ENCODE results near the gene SLC38A8. TPM values are rescaled to one million over a fixed set of nuclear protein-coding genes. Genes with fewer than 3 reads are reported as not detected.
A peak's percentile ranks its signal among the peaks of the same experiment; 100 is the strongest.

The SLC38A8 gene
- total RNA-seq, 2 donors from 2014 or later: not detected

DNA sequence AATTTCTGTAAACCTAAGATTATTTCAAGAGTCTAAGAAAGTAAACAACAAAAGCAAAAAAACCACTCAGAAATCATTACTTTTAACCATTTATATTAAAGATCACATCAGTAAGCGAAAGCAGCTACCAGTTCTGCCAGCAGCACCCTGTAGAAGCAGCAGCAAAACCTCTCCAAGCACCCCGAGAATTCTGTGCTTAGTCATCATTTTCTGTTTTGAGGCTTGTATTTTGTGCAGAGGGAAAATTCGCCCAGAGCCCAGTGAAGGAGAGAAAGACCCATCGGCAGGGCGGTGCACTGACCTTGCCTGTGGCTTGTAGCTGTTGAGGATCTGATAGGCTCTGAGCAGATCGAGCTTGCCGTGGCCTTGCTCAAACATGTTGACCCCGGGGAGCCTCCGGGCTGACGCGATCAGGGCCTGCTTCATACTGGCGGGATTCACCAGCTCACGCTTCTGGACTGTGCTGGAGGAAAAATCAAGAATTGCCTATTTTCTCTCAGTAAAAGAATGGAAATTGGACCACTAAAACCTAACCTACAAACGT is 38.9 kb upstream of the SLC38A8 start:
- H3K4me1 ChIP-seq (ENCODE audit: control insufficient read depth, insufficient read depth, low read length): no peaks in the 10 kb centered on the region
- DNase-seq: no peak
- H3K36me3 ChIP-seq (ENCODE audit: control insufficient read depth, insufficient read depth, low read length): peaks cover 69% of the 10 kb centered on the region
- no peaks in the 10 kb centered on the region for H3K27me3 Mint-ChIP-seq (ENCODE audit: insufficient read depth)
- WGBS, 2 experiments (ENCODE audit: insufficient coverage in 1 of 2, insufficient read length in 1 of 2): 93 to 96% methylated on average over 14 of the region's 14 CpGs
- no peak overlapping the region for H3K4me3 ChIP-seq (ENCODE audit: low read length)
- H3K9ac ChIP-seq (ENCODE audit: extremely low read depth, low read length, poor library complexity, severe bottlenecking): no peak overlapping the region
- no peak overlapping the region for H3K4me3 Mint-ChIP-seq
- no peaks in the 10 kb centered on the region for H3K27me3 ChIP-seq (ENCODE audit: control insufficient read depth, insufficient read depth, low read length, poor library complexity, severe bottlenecking)
- H3K4me1 Mint-ChIP-seq: no peaks in the 10 kb centered on the region
- H3K9me3 Mint-ChIP-seq: no peaks in the 10 kb centered on the region
- TF ChIP-seq, protein P1, sequence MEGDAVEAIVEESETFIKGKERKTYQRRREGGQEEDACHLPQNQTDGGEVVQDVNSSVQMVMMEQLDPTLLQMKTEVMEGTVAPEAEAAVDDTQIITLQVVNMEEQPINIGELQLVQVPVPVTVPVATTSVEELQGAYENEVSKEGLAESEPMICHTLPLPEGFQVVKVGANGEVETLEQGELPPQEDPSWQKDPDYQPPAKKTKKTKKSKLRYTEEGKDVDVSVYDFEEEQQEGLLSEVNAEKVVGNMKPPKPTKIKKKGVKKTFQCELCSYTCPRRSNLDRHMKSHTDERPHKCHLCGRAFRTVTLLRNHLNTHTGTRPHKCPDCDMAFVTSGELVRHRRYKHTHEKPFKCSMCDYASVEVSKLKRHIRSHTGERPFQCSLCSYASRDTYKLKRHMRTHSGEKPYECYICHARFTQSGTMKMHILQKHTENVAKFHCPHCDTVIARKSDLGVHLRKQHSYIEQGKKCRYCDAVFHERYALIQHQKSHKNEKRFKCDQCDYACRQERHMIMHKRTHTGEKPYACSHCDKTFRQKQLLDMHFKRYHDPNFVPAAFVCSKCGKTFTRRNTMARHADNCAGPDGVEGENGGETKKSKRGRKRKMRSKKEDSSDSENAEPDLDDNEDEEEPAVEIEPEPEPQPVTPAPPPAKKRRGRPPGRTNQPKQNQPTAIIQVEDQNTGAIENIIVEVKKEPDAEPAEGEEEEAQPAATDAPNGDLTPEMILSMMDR (conservative IDR thresholded peaks at IDR 0.05): no peak
- H3K9me3 ChIP-seq (ENCODE audit: control insufficient read depth, low read length): no peaks in the 10 kb centered on the region
- H3K27ac Mint-ChIP-seq: peak overlapping the region; percentile 58
- H3K36me3 Mint-ChIP-seq (ENCODE audit: low read depth): peaks cover 74% of the 10 kb centered on the region
- H3K27ac ChIP-seq (ENCODE audit: low read depth, low read length): no peak overlapping the region

DNA sequence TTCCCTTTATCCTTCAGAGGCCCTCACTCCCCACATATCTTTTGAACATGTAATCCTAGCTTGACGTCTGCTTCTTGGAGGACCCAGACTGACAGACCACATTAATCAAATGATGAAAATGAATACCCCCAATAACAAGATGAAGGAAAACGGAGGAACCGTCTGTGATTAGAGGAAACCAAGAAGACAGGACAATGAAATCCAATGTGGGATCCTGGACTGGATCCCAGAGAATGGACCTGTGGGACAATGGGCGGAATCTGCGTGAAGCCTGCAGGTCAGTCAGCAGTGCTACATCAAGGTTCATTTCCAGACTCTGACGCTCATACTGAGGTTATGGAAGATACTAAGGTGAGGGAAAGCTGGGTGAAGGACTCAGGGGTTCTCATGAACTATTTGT is 38.2 kb upstream of the SLC38A8 start:
- Mint-ChIP-seq H3K4me1 (no peaks in the 10 kb centered on the region), H3K9me3 (no peaks in the 10 kb centered on the region), H3K36me3 (ENCODE audit: low read depth) (peaks cover 70% of the 10 kb centered on the region), H3K4me3 (no peak overlapping the region), H3K27me3 (ENCODE audit: insufficient read depth) (no peaks in the 10 kb centered on the region), H3K27ac (peak overlapping the region; percentile 41)
- no peak overlapping the region for H3K9ac ChIP-seq (ENCODE audit: extremely low read depth, low read length, poor library complexity, severe bottlenecking)
- H3K27ac ChIP-seq (ENCODE audit: low read depth, low read length): no peak overlapping the region
- H3K27me3 ChIP-seq (ENCODE audit: control insufficient read depth, insufficient read depth, low read length, poor library complexity, severe bottlenecking): no peaks in the 10 kb centered on the region
- H3K4me1 ChIP-seq (ENCODE audit: control insufficient read depth, insufficient read depth, low read length): no peaks in the 10 kb centered on the region
- H3K9me3 ChIP-seq (ENCODE audit: control insufficient read depth, low read length): no peaks in the 10 kb centered on the region
- no peak overlapping the region for H3K4me3 ChIP-seq (ENCODE audit: low read length)
- TF ChIP-seq, protein P1 (conservative IDR thresholded peaks at IDR 0.05): no peak
- H3K36me3 ChIP-seq (ENCODE audit: control insufficient read depth, insufficient read depth, low read length): peaks cover 68% of the 10 kb centered on the region
- 92 to 94% methylated on average over 5 to 6 of the region's 6 CpGs for WGBS, 2 experiments (ENCODE audit: insufficient coverage in 1 of 2, insufficient read length in 1 of 2)
- no peak for DNase-seq

DNA sequence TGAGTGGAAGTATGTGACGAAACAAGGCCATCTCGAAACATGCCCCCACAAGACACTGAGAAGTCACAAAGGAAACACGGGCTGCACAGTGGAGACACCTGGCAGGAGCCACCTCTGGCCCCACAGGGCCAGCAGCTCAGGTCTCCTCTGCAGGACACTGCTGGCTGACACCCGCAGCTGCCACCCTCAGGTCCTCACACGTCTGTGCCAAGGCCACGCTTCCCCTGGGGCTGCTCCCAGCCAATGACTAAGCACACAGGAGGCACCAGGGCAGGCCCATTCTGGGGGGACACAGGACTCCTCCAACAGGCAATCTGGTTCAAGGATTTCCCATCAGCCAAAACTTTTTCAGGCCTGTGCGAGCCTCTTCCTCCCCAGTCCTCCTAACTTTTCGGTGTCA is 37.8 kb upstream of the SLC38A8 start:
- H3K4me1 Mint-ChIP-seq: no peaks in the 10 kb centered on the region

More for the DNA sequence above, 37.8 kb upstream of the SLC38A8 start:
- Histone ChIP-seq H3K36me3 (ENCODE audit: control insufficient read depth, insufficient read depth, low read length) (peaks cover 70% of the 10 kb centered on the region), H3K4me3 (ENCODE audit: low read length) (no peak overlapping the region), H3K27me3 (ENCODE audit: control insufficient read depth, insufficient read depth, low read length, poor library complexity, severe bottlenecking) (no peaks in the 10 kb centered on the region), H3K4me1 (ENCODE audit: control insufficient read depth, insufficient read depth, low read length) (no peaks in the 10 kb centered on the region), H3K9me3 (ENCODE audit: control insufficient read depth, low read length) (no peaks in the 10 kb centered on the region), H3K27ac (ENCODE audit: low read depth, low read length) (no peak overlapping the region), H3K9ac (ENCODE audit: extremely low read depth, low read length, poor library complexity, severe bottlenecking) (no peak overlapping the region)
- no peaks in the 10 kb centered on the region for H3K27me3 Mint-ChIP-seq (ENCODE audit: insufficient read depth)
- H3K4me3 Mint-ChIP-seq: no peak overlapping the region
- DNase-seq: no peak
- peaks cover 72% of the 10 kb centered on the region for H3K36me3 Mint-ChIP-seq (ENCODE audit: low read depth)
- peak overlapping the region; percentile 41 for H3K27ac Mint-ChIP-seq
- 89 to 91% methylated on average over 7 to 8 of the region's 8 CpGs for WGBS, 2 experiments (ENCODE audit: insufficient coverage in 1 of 2, insufficient read length in 1 of 2)
- H3K9me3 Mint-ChIP-seq: no peaks in the 10 kb centered on the region
- TF ChIP-seq, protein P1 (conservative IDR thresholded peaks at IDR 0.05): no peak
